ENCODE results near the gene CA11.

CA11 gene

GRCh38 chr19:48637449-48637947 is 8.5 kb downstream of the CA11 start:
- peak; percentile 100 for DNase-seq (ENCODE audit: low read depth)
- peak overlapping the region; percentile 80 for H3K4me3 ChIP-seq (ENCODE audit: low read depth, low read length)
- no peak for TF ChIP-seq POLR2A (IDR thresholded peaks at IDR 0.05; ENCODE audit: extremely low read depth, insufficient read length)
- no peak for TF ChIP-seq CTCF (IDR thresholded peaks at IDR 0.05; ENCODE audit: low read depth, low read length)
- TF ChIP-seq MAX (IDR thresholded peaks at IDR 0.05; ENCODE audit: low read depth, low read length) = no peak

- TF ChIP-seq POLR2A (IDR thresholded peaks at IDR 0.05; ENCODE audit: extremely low read depth, insufficient read length) (no peak), CTCF (IDR thresholded peaks at IDR 0.05; ENCODE audit: low read depth, low read length) (peak; percentile 36)
- DNase-seq (ENCODE audit: low read depth) = no peak
- H3K4me3 ChIP-seq (ENCODE audit: low read depth, low read length) = peak within 1 kb of the TSS; percentile 80
Measured at GRCh38 chr19:48636859-48637448, 9.0 kb downstream of the CA11 start, which contains the start of gene DBP. TSS of gene DBP (minus strand) at chr19:48637379. CDS start at chr19:48636994, 385 bp downstream.

GRCh38 chr19:48635966-48636858 is 9.8 kb downstream of the CA11 start:
- peak overlapping the region; percentile 80 for H3K4me3 ChIP-seq (ENCODE audit: low read depth, low read length)
- TF ChIP-seq POLR2A (IDR thresholded peaks at IDR 0.05; ENCODE audit: extremely low read depth, insufficient read length) = no peak
- no peak for TF ChIP-seq MYC (IDR thresholded peaks at IDR 0.05; ENCODE audit: low read depth, low read length)
- TF ChIP-seq CTCF (IDR thresholded peaks at IDR 0.05; ENCODE audit: low read depth, low read length) = no peak
- no peak for TF ChIP-seq MAX (IDR thresholded peaks at IDR 0.05; ENCODE audit: low read depth, low read length)
- peak; percentile 87 for DNase-seq (ENCODE audit: low read depth)

GRCh38 chr19:48635263-48635965 is 10.6 kb downstream of the CA11 start:
- TF ChIP-seq MAX (IDR thresholded peaks at IDR 0.05; ENCODE audit: low read depth, low read length) = no peak
- TF ChIP-seq CTCF (IDR thresholded peaks at IDR 0.05; ENCODE audit: low read depth, low read length) = no peak
- no peak for TF ChIP-seq MYC (IDR thresholded peaks at IDR 0.05; ENCODE audit: low read depth, low read length)
- no peak for TF ChIP-seq POLR2A (IDR thresholded peaks at IDR 0.05; ENCODE audit: extremely low read depth, insufficient read length)

GRCh38 chr19:48634424-48635262 is 11.3 kb downstream of the CA11 start:
- TF ChIP-seq CTCF (IDR thresholded peaks at IDR 0.05; ENCODE audit: low read depth, low read length) (no peak), MAX (IDR thresholded peaks at IDR 0.05; ENCODE audit: low read depth, low read length) (no peak), MYC (IDR thresholded peaks at IDR 0.05; ENCODE audit: low read depth, low read length) (no peak), POLR2A (IDR thresholded peaks at IDR 0.05; ENCODE audit: extremely low read depth, insufficient read length) (no peak)
- peak overlapping the region; percentile 58 for H3K4me3 ChIP-seq (ENCODE audit: low read depth, low read length)
- DNase-seq (ENCODE audit: low read depth) = peak; percentile 100

More at GRCh38 chr19:48635263-48635965, 10.6 kb downstream of the CA11 start:
- H3K4me3 ChIP-seq (ENCODE audit: low read depth, low read length) = peak overlapping the region; percentile 80
- DNase-seq (ENCODE audit: low read depth) = peak; percentile 95

All from NB4 (cell line).